Smooth muscle cell (in vitro differentiated cells): ENCODE results near the gene PUS1. TPM values are rescaled to one million over a fixed set of nuclear protein-coding genes. Genes with fewer than 3 reads are reported as not detected.
"Not testable (repeated sequence)": the region's sequence is repeated elsewhere in the genome, so short reads cannot be mapped to it uniquely, and the experiment has no call there.

Experiments used
- DNase-seq: peaks from one replicate; lab custom pipeline; 2025; ENCODE audit not compliant: unreplicated experiment; lab: John Stamatoyannopoulos, UW
- H2AFZ ChIP-seq: fragments of 200-600 bp; sonication (generic); 2 replicates; pipeline ENCODE4 v1.6.0; 2016; ENCODE audit warnings: antibody characterized with exemption, low read depth, mild to moderate bottlenecking
- H3F3A ChIP-seq: fragments of 200-600 bp; sonication (generic); 2 replicates; pipeline ENCODE4 v1.6.0; 2017; ENCODE audit warnings: antibody characterized with exemption, low read depth
- H3K27ac ChIP-seq: fragments of 200-600 bp; sonication (generic); 2 replicates; pipeline ENCODE4 v1.5.1; 2016; ENCODE audit warnings: low read depth, mild to moderate bottlenecking
- H3K27me3 ChIP-seq: fragments of 200-600 bp; sonication (generic); 2 replicates; pipeline ENCODE4 v1.6.1; 2016; ENCODE audit warnings: low read depth, mild to moderate bottlenecking
- H3K36me3 ChIP-seq: fragments of 200-600 bp; sonication (generic); 2 replicates; pipeline ENCODE4 v1.5.1; 2016; ENCODE audit warnings: low read depth
- H3K4me1 ChIP-seq: fragments of 200-600 bp; sonication (generic); 2 replicates; pipeline ENCODE4 v1.5.1; 2016; ENCODE audit warnings: low read depth
- H3K4me2 ChIP-seq: fragments of 200-600 bp; sonication (generic); 2 replicates; pipeline ENCODE4 v1.6.0; 2016; ENCODE audit warnings: mild to moderate bottlenecking
- H3K4me3 ChIP-seq: fragments of 200-600 bp; sonication (generic); 2 replicates; pipeline ENCODE4 v1.5.1; 2016; ENCODE audit warnings: mild to moderate bottlenecking
- H3K79me2 ChIP-seq: fragments of 200-600 bp; sonication (generic); 2 replicates; pipeline ENCODE4 v1.6.0; 2016; ENCODE audit warnings: low read depth, mild to moderate bottlenecking
- H3K9ac ChIP-seq: fragments of 200-600 bp; sonication (generic); 2 replicates; pipeline ENCODE4 v1.6.0; 2016; ENCODE audit warnings: low read depth
- H3K9me3 ChIP-seq: fragments of 200-600 bp; sonication (generic); replicated peaks from 2 replicates; pipeline ENCODE4 v1.5.1; 2016; ENCODE audit warnings: low read depth
- H4K20me1 ChIP-seq: fragments of 200-600 bp; sonication (generic); 2 replicates; pipeline ENCODE4 v1.6.0; 2016; ENCODE audit warnings: low read depth
- CTCF ChIP-seq: fragments of 200-600 bp; sonication (generic); IDR thresholded peaks from 2 replicates; pipeline ENCODE4 v1.5.1; 2017; ENCODE audit warnings: borderline replicate concordance, mild to moderate bottlenecking, antibody characterized with exemption; ENCODE audit not compliant: insufficient read depth, poor library complexity, severe bottlenecking
- WGBS: methylation state at CpG from one replicate; pipeline ENCODE4 v1.1.7; 2016; ENCODE audit warnings: low lambda C conversion rate; 5-methylcytosine and 5-hydroxymethylcytosine counted together
- polyA plus RNA-seq: library from polyadenylated mRNA; unstranded; fragments of >200 nt; fragmentation: Nextera tagmentation; extraction: Ambion mirVana; gene quantifications from 2 replicates; pipeline ENCODE4 v1.2.1, GENCODE V29; 2016
- total RNA-seq: library from RNA; depleted of rRNA; stranded (reverse); fragments of >200 nt; gene quantifications from 2 replicates; pipeline ENCODE4 v1.2.3, GENCODE V29; 2014

Gene PUS1
- total and polyA plus RNA-seq, 2 experiments from 2014 or later = 6.6 to 22.2 TPM

GRCh38 chr12:131885543-131886057 is 43.5 kb upstream of the PUS1 start:
- Histone ChIP-seq H3K4me2 (no peak overlapping the region), H3K27me3 (peaks cover 5% of the 10 kb centered on the region), H3K4me1 (no peaks in the 10 kb centered on the region), H4K20me1 (no peaks in the 10 kb centered on the region), H3K79me2 (no peaks in the 10 kb centered on the region), H3K9me3 (no peaks in the 10 kb centered on the region), H2AFZ (no peak overlapping the region), H3K36me3 (no peaks in the 10 kb centered on the region), H3K4me3 (no peak overlapping the region), H3K9ac (no peak overlapping the region), H3K27ac (no peak overlapping the region), H3F3A (no peaks in the 10 kb centered on the region)
- DNase-seq = no peak
- 95% methylated on average over 7 of the region's 7 CpGs for WGBS
- no peak for TF ChIP-seq CTCF

- not testable (repeated sequence) for H3K4me3 ChIP-seq, H3K27ac ChIP-seq, H3K27me3 ChIP-seq, H3K4me2 ChIP-seq, H3F3A ChIP-seq, H3K9me3 ChIP-seq, H2AFZ ChIP-seq, H3K36me3 ChIP-seq, H3K9ac ChIP-seq, DNase-seq
- Histone ChIP-seq H3K79me2 (peaks cover 12% of the 10 kb centered on the region), H4K20me1 (peaks cover 16% of the 10 kb centered on the region), H3K4me1 (peaks cover 15% of the 10 kb centered on the region)
- WGBS = 84% methylated on average over 8 of the region's 8 CpGs
Observed at GRCh38 chr12:131891722-131892121, 37.4 kb upstream of the PUS1 start.

- Histone ChIP-seq H3K9me3 (no peaks in the 10 kb centered on the region), H3K4me2 (no peak overlapping the region), H3K36me3 (no peaks in the 10 kb centered on the region), H3F3A (peaks cover 4% of the 10 kb centered on the region), H2AFZ (no peak overlapping the region), H3K27ac (no peak overlapping the region), H3K79me2 (peaks cover 24% of the 10 kb centered on the region), H3K4me1 (peaks cover 16% of the 10 kb centered on the region), H4K20me1 (peaks cover 28% of the 10 kb centered on the region), H3K27me3 (peaks cover 5% of the 10 kb centered on the region), H3K4me3 (no peak overlapping the region), H3K9ac (no peak overlapping the region)
- no peak for TF ChIP-seq CTCF
- no peak for DNase-seq
- 85% methylated on average over 26 of the region's 26 CpGs for WGBS
Observed at GRCh38 chr12:131892711-131893604, 36.1 kb upstream of the PUS1 start.

GRCh38 chr12:131893605-131894312 is 35.3 kb upstream of the PUS1 start:
- H3K4me3 ChIP-seq = peak overlapping the region; percentile 79
- H3K4me2 ChIP-seq = peak overlapping the region; percentile 61
- H3K79me2 ChIP-seq = peaks cover 32% of the 10 kb centered on the region
- WGBS = 82% methylated on average over 14 of the region's 19 CpGs
- H4K20me1 ChIP-seq = peaks cover 35% of the 10 kb centered on the region
- TF ChIP-seq CTCF = no peak
- no peak overlapping the region for H3K27ac ChIP-seq
- H3K4me1 ChIP-seq = peaks cover 16% of the 10 kb centered on the region
- H3K9me3 ChIP-seq = no peaks in the 10 kb centered on the region
- peaks cover 5% of the 10 kb centered on the region for H3K27me3 ChIP-seq
- peaks cover 4% of the 10 kb centered on the region for H3F3A ChIP-seq
- H3K36me3 ChIP-seq = no peaks in the 10 kb centered on the region
- H2AFZ ChIP-seq = no peak overlapping the region
- no peak for DNase-seq
- no peak overlapping the region for H3K9ac ChIP-seq
